PC-3 (cell line): ENCODE data around the gene CEND1. TPM values are rescaled to one million over a fixed set of nuclear protein-coding genes. Genes with fewer than 3 reads are reported as not detected.

Source experiments
- ATAC-seq: fragments of 200-7000 bp; cut with Tn5 transposase; 2 replicates; pipeline ENCODE4 v1.9.1; 2020; ENCODE audit warnings: mild to moderate bottlenecking, moderate library complexity
- BruUV-seq: library from RNA; stranded (reverse); fragments of 400-500 nt; replicated peaks from 2 replicates; lab custom pipeline; 2021; lab: Mats Ljungman, UMichigan
- CTCF ChIA-PET: fragments of 300-600 bp; sonication (Branson Sonifier 250); formaldehyde crosslinking; loops from one replicate; lab custom pipeline; 2022; ENCODE audit warnings: antibody characterized with exemption; lab: Charles Lee
- POLR2A ChIA-PET: fragments of 300-600 bp; sonication (Branson Sonifier 250); formaldehyde crosslinking; loops from one replicate; lab custom pipeline; 2022; ENCODE audit warnings: antibody characterized with exemption; ENCODE audit not compliant: unreplicated experiment; lab: Charles Lee
- DNase-seq: peaks from one replicate; pipeline ENCODE4 v3.0.0-alpha.2; 2015
- H2AFZ ChIP-seq: fragments of 300-600 bp; sonication (generic); 2 replicates; pipeline ENCODE4 v1.6.0; 2016; ENCODE audit warnings: antibody characterized with exemption, low read length
- H3F3A ChIP-seq: fragments of 300-600 bp; sonication (generic); one replicate; pipeline ENCODE4 v1.6.0; 2017; ENCODE audit warnings: antibody characterized with exemption, low read length, control low read depth, mild to moderate bottlenecking; ENCODE audit not compliant: unreplicated experiment
- H3K27ac ChIP-seq: fragments of 300-600 bp; sonication (generic); 2 replicates; pipeline ENCODE4 v1.5.1; 2016; ENCODE audit warnings: mild to moderate bottlenecking, low read length
- H3K27me3 ChIP-seq: fragments of 300-600 bp; sonication (generic); 2 replicates; pipeline ENCODE4 v1.6.1; 2016; ENCODE audit warnings: low read length, mixed read lengths
- H3K36me3 ChIP-seq: fragments of 300-600 bp; sonication (generic); 2 replicates; pipeline ENCODE4 v1.6.1; 2016; ENCODE audit warnings: low read depth, mixed run types, low read length, mixed read lengths
- H3K4me1 ChIP-seq: fragments of 300-600 bp; sonication (generic); 2 replicates; pipeline ENCODE4 v1.5.1; 2016; ENCODE audit warnings: low read length; ENCODE audit not compliant: insufficient read depth
- H3K4me2 ChIP-seq: fragments of 300-600 bp; sonication (generic); 2 replicates; pipeline ENCODE4 v1.6.0; 2016; ENCODE audit warnings: low read length
- H3K4me3 ChIP-seq: fragments of 300-600 bp; sonication (generic); 2 replicates; pipeline ENCODE4 v1.5.1; 2016; ENCODE audit warnings: mild to moderate bottlenecking, low read length, mixed read lengths
- H3K79me2 ChIP-seq: fragments of 300-600 bp; sonication (generic); 2 replicates; pipeline ENCODE4 v1.6.1; 2017; ENCODE audit warnings: low read length, mixed read lengths
- H3K9ac ChIP-seq: fragments of 300-600 bp; sonication (generic); 2 replicates; pipeline ENCODE4 v1.6.0; 2016; ENCODE audit warnings: mild to moderate bottlenecking, low read length
- H3K9me2 ChIP-seq: fragments of 300-600 bp; sonication (generic); replicated peaks from 2 replicates; pipeline ENCODE4 v1.6.1; 2016; ENCODE audit warnings: mixed run types, low read length, mixed read lengths
- H3K9me3 ChIP-seq: fragments of 300-600 bp; sonication (generic); 2 replicates; pipeline ENCODE4 v1.6.1; 2016; ENCODE audit warnings: low read length, mixed read lengths
- H4K20me1 ChIP-seq: fragments of 300-600 bp; sonication (generic); 2 replicates; pipeline ENCODE4 v1.6.1; 2016; ENCODE audit warnings: low read length, mixed read lengths
- CTCF ChIP-seq: fragments of 300-600 bp; sonication (generic); conservative IDR thresholded peaks from 2 replicates; pipeline ENCODE4 v1.5.1; 2017; ENCODE audit warnings: antibody characterized with exemption, low read depth, mild to moderate bottlenecking, low read length
- EZH2 ChIP-seq: fragments of 300-600 bp; sonication (generic); IDR thresholded peaks from one replicate; pipeline ENCODE4 v1.6.1; 2017; ENCODE audit warnings: antibody characterized with exemption, mild to moderate bottlenecking, low read length; ENCODE audit not compliant: unreplicated experiment
- EZH2phosphoT487 ChIP-seq: fragments of 300-600 bp; sonication (generic); IDR thresholded peaks from 2 replicates; pipeline ENCODE4 v1.6.1; 2018; ENCODE audit warnings: mild to moderate bottlenecking, antibody characterized with exemption, low read length, borderline replicate concordance
- intact Hi-C: fragments of 100-400 bp; cut with micrococcal nuclease; formaldehyde crosslinking; loops from 2 replicates; pipeline ENCODE4 v1.9.0; 2023
- total RNA-seq: library from RNA; depleted of rRNA; stranded (reverse); fragments of >200 nt; gene quantifications from 2 replicates; pipeline ENCODE4 v1.2.3, GENCODE V29; 2014

CEND1 gene
- total RNA-seq, 1 experiment from 2014 or later: not detected

- H3K9ac ChIP-seq: no peak overlapping the region
- no peaks in the 10 kb centered on the region; the same call in 1 of the 2 replicates for H3K36me3 ChIP-seq
- H4K20me1 ChIP-seq: no peaks in the 10 kb centered on the region
- no peaks in the 10 kb centered on the region for H3K27me3 ChIP-seq
- peaks cover 24% of the 10 kb centered on the region for H3K79me2 ChIP-seq
- H3K9me2 ChIP-seq: no peaks in the 10 kb centered on the region
- ATAC-seq (no peak), DNase-seq (no peak)
- ChIA-PET CTCF (no interaction called here), POLR2A (no interaction called here)
- no peaks in the 10 kb centered on the region for H3K9me3 ChIP-seq
- no peak overlapping the region for H3K4me2 ChIP-seq
- H3K27ac ChIP-seq: no peak overlapping the region
- TF ChIP-seq CTCF (no peak), EZH2phosphoT487 (no peak), EZH2 (no peak)
- H3K4me3 ChIP-seq: no peak overlapping the region
- intact Hi-C loops: no loop called here
- H2AFZ ChIP-seq: no peak overlapping the region
- H3F3A ChIP-seq: peaks cover 4% of the 10 kb centered on the region
- no TSS peak for BruUV-seq
- H3K4me1 ChIP-seq: peaks cover 19% of the 10 kb centered on the region
Observed at GRCh38 chr11:792873-793272, 3.0 kb upstream of the CEND1 start.

- TF ChIP-seq EZH2 (no peak), CTCF (no peak), EZH2phosphoT487 (no peak)
- Histone ChIP-seq H3K36me3 (no peaks in the 10 kb centered on the region; the same call in 1 of the 2 replicates), H2AFZ (no peak overlapping the region), H3K27me3 (no peaks in the 10 kb centered on the region), H4K20me1 (no peaks in the 10 kb centered on the region), H3K9me2 (no peaks in the 10 kb centered on the region), H3K9me3 (no peaks in the 10 kb centered on the region), H3K4me1 (peaks cover 19% of the 10 kb centered on the region), H3K27ac (no peak overlapping the region), H3K4me3 (no peak overlapping the region), H3K79me2 (peaks cover 21% of the 10 kb centered on the region), H3K9ac (no peak overlapping the region), H3F3A (peaks cover 4% of the 10 kb centered on the region), H3K4me2 (no peak overlapping the region)
- intact Hi-C loops: no loop called here
- DNase-seq (no peak), ATAC-seq (no peak)
- CTCF ChIA-PET: no interaction called here
- POLR2A ChIA-PET: no interaction called here
- BruUV-seq: no TSS peak
Observed at GRCh38 chr11:792535-792821, 2.6 kb upstream of the CEND1 start.

- CTCF ChIA-PET: interaction anchor here (0.6 kb wide), 1 partner anchor 1041 kb away, joined by 14 read pairs; no protein-coding TSS in a partner anchor
- no TSS peak for BruUV-seq
- no peak for TF ChIP-seq EZH2
- TF ChIP-seq EZH2phosphoT487: no peak
- no peak for TF ChIP-seq CTCF
- no peak overlapping the region for H3K4me2 ChIP-seq
- no peaks in the 10 kb centered on the region; the same call in 1 of the 2 replicates for H3K36me3 ChIP-seq
- no peaks in the 10 kb centered on the region for H3K27me3 ChIP-seq
- POLR2A ChIA-PET: no interaction called here
- no peak overlapping the region for H3K4me3 ChIP-seq
- DNase-seq (no peak), ATAC-seq (no peak)
- H3K9me3 ChIP-seq: no peaks in the 10 kb centered on the region
- H2AFZ ChIP-seq: no peak overlapping the region
- intact Hi-C loops: no loop called here
- H3K4me1 ChIP-seq: peaks cover 16% of the 10 kb centered on the region
- no peak overlapping the region for H3K9ac ChIP-seq
- H3K79me2 ChIP-seq: peaks cover 16% of the 10 kb centered on the region
- no peak overlapping the region for H3K27ac ChIP-seq
- no peaks in the 10 kb centered on the region for H4K20me1 ChIP-seq
- no peaks in the 10 kb centered on the region for H3K9me2 ChIP-seq
- H3F3A ChIP-seq: peaks cover 4% of the 10 kb centered on the region
Observed at GRCh38 chr11:791658-792534, 2.0 kb upstream of the CEND1 start.
